Hepatocyte (in vitro differentiated cells): ENCODE data around the gene PIRT. TPM values are rescaled to one million over a fixed set of nuclear protein-coding genes. Genes with fewer than 3 reads are reported as not detected.

Experiments
- DNase-seq: peaks from one replicate; pipeline ENCODE4 v3.0.0-alpha.2; 2016; ENCODE audit warnings: low spot score
- H2AFZ ChIP-seq: fragments of 200-600 bp; sonication (generic); 2 replicates; pipeline ENCODE4 v1.6.0; 2016; ENCODE audit warnings: antibody characterized with exemption, mild to moderate bottlenecking
- H3K27ac ChIP-seq: fragments of 200-600 bp; sonication (generic); 2 replicates; pipeline ENCODE4 v1.5.1; 2016; ENCODE audit warnings: mild to moderate bottlenecking
- H3K27me3 ChIP-seq: fragments of 200-600 bp; sonication (generic); 2 replicates; pipeline ENCODE4 v1.6.1; 2016
- H3K36me3 ChIP-seq: fragments of 200-600 bp; sonication (generic); replicated peaks from 2 replicates; pipeline ENCODE4 v1.5.1; 2016; ENCODE audit warnings: low read depth; ENCODE audit not compliant: insufficient read depth
- H3K4me1 ChIP-seq: fragments of 200-600 bp; sonication (generic); 2 replicates; pipeline ENCODE4 v1.5.1; 2016; ENCODE audit warnings: mild to moderate bottlenecking, moderate library complexity; ENCODE audit not compliant: insufficient read depth
- H3K4me2 ChIP-seq: fragments of 200-600 bp; sonication (generic); 2 replicates; pipeline ENCODE4 v1.6.0; 2016
- H3K4me3 ChIP-seq: fragments of 200-600 bp; sonication (generic); 2 replicates; pipeline ENCODE4 v1.5.1; 2016; ENCODE audit warnings: mild to moderate bottlenecking
- H3K79me2 ChIP-seq: fragments of 200-600 bp; sonication (generic); 2 replicates; pipeline ENCODE4 v1.6.0; 2017; ENCODE audit warnings: mild to moderate bottlenecking
- H3K9me2 ChIP-seq: fragments of 200-600 bp; sonication (generic); replicated peaks from 2 replicates; pipeline ENCODE4 v1.6.0; 2017; ENCODE audit warnings: mild to moderate bottlenecking; ENCODE audit not compliant: insufficient read depth
- H3K9me3 ChIP-seq: fragments of 200-600 bp; sonication (generic); 2 replicates; pipeline ENCODE4 v1.5.1; 2016; ENCODE audit warnings: low read depth, mild to moderate bottlenecking
- H4K20me1 ChIP-seq: fragments of 200-600 bp; sonication (generic); 2 replicates; pipeline ENCODE4 v1.6.0; 2016; ENCODE audit warnings: mild to moderate bottlenecking; ENCODE audit not compliant: insufficient read depth, poor library complexity, severe bottlenecking
- EZH2 ChIP-seq: fragments of 200-600 bp; sonication (generic); IDR thresholded peaks from 2 replicates; pipeline ENCODE4 v1.6.1; 2016; ENCODE audit warnings: antibody characterized with exemption, mild to moderate bottlenecking, borderline replicate concordance
- EZH2phosphoT487 ChIP-seq: fragments of 200-600 bp; sonication (generic); IDR thresholded peaks from one replicate; pipeline ENCODE4 v1.6.1; 2018; ENCODE audit warnings: antibody characterized with exemption, mild to moderate bottlenecking, low read depth, moderate library complexity; ENCODE audit not compliant: unreplicated experiment, severe bottlenecking
- WGBS: methylation state at CpG from one replicate; pipeline ENCODE4 v1.1.6; 2016; ENCODE audit warnings: low lambda C conversion rate; ENCODE audit errors: missing lambda C conversion rate; 5-methylcytosine and 5-hydroxymethylcytosine counted together
- polyA plus RNA-seq: library from polyadenylated mRNA; unstranded; fragments of >200 nt; fragmentation: Nextera tagmentation; extraction: Ambion mirVana; gene quantifications from 2 replicates; pipeline ENCODE4 v1.2.1, GENCODE V29; 2016
- total RNA-seq: library from RNA; depleted of rRNA; stranded (reverse); fragments of >200 nt; gene quantifications from 2 replicates; pipeline ENCODE4 v1.2.3, GENCODE V29; 2014
- TF ChIP-seq, protein P1 (sequence below): fragments of 200-600 bp; sonication (generic); IDR thresholded peaks from 2 replicates; pipeline ENCODE4 v1.5.1; 2016; ENCODE audit warnings: antibody characterized with exemption, mild to moderate bottlenecking; ENCODE audit not compliant: poor library complexity

Gene PIRT
- total and polyA plus RNA-seq, 2 experiments from 2014 or later: not detected

DNA sequence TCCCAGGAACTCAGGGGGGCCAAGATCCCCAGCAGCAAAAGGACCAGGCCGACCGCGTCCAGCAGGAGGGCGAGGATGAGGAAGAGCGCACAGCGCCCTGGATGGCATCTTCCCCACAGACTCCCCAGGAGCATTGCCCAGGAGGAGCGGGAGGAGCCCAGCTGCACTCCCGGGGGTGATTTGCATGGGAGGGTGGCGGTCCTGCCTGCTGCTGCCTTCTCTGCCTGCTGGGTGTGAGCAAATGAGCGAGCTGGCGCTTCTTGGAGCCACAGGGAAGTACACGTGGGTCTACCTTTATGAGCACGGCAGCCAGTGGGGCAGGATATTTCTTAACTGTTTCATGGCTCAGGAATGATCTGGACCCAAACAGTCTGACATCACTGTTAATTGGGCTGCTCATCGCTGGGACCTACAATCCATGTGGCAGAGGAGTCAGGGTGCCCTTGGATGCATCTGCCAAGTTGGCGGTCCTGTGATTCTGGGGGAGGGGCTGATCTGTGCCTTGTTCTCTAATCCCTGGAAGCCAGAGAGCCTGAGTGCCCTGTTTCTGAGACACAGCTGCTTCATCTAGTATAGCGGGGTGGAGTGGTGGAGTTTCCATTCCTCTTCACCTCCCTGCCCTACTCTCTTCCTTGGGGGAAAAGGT is 33.9 kb downstream of the PIRT start, which contains the start of gene TMEM238L:
TMEM238L (minus strand) TSS at position 270 of the 646 bp plus-strand sequence; CDS start at position 134, 136 bp downstream.
- Histone ChIP-seq H3K4me3 (no peak within 1 kb of the TSS), H3K79me2 (no peaks in the 10 kb centered on the region), H2AFZ (no peak within 1 kb of the TSS), H4K20me1 (no peaks in the 10 kb centered on the region), H3K36me3 (no peaks in the 10 kb centered on the region), H3K4me2 (no peak within 1 kb of the TSS), H3K9me2 (no peaks in the 10 kb centered on the region), H3K4me1 (peaks cover 9% of the 10 kb centered on the region), H3K9me3 (no peaks in the 10 kb centered on the region), H3K27me3 (no peaks in the 10 kb centered on the region), H3K27ac (peak within 1 kb of the TSS; percentile 83)
- DNase-seq: no peak
- TF ChIP-seq EZH2: no peak
- TF ChIP-seq, protein P1, sequence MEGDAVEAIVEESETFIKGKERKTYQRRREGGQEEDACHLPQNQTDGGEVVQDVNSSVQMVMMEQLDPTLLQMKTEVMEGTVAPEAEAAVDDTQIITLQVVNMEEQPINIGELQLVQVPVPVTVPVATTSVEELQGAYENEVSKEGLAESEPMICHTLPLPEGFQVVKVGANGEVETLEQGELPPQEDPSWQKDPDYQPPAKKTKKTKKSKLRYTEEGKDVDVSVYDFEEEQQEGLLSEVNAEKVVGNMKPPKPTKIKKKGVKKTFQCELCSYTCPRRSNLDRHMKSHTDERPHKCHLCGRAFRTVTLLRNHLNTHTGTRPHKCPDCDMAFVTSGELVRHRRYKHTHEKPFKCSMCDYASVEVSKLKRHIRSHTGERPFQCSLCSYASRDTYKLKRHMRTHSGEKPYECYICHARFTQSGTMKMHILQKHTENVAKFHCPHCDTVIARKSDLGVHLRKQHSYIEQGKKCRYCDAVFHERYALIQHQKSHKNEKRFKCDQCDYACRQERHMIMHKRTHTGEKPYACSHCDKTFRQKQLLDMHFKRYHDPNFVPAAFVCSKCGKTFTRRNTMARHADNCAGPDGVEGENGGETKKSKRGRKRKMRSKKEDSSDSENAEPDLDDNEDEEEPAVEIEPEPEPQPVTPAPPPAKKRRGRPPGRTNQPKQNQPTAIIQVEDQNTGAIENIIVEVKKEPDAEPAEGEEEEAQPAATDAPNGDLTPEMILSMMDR: no peak
- TF ChIP-seq EZH2phosphoT487: no peak
- 78% methylated on average over 16 of the region's 16 CpGs for WGBS

DNA sequence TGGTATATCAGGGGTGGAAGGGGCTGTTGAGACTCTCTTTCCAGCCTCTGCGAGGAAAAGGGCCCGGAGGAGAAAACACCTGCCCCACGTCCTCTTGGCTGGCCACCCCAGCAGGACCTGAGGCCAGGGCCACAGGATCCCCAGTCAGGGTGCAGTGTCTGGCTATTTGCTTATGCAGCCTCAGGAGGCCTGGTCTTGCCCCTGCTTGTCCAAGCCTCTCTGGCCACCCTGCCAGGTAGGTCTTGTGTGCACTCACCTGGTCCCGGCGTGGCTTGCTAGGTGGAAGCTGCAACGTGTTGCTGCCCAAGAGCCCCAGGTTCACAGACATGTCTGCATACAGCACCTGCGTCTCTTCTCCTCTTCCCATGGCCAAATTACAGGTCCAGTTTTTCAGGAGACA is 34.5 kb downstream of the PIRT start:
- DNase-seq: no peak
- TF ChIP-seq, protein P1: no peak
- TF ChIP-seq EZH2: no peak
- TF ChIP-seq EZH2phosphoT487: no peak
- Histone ChIP-seq H3K36me3 (no peaks in the 10 kb centered on the region), H3K79me2 (no peaks in the 10 kb centered on the region), H3K27ac (no peak overlapping the region), H3K9me3 (no peaks in the 10 kb centered on the region), H3K9me2 (no peaks in the 10 kb centered on the region), H4K20me1 (no peaks in the 10 kb centered on the region), H2AFZ (no peak overlapping the region), H3K27me3 (no peaks in the 10 kb centered on the region), H3K4me2 (no peak overlapping the region), H3K4me3 (no peak overlapping the region), H3K4me1 (peaks cover 15% of the 10 kb centered on the region)
- WGBS: 87% methylated on average over 7 of the region's 7 CpGs

DNA sequence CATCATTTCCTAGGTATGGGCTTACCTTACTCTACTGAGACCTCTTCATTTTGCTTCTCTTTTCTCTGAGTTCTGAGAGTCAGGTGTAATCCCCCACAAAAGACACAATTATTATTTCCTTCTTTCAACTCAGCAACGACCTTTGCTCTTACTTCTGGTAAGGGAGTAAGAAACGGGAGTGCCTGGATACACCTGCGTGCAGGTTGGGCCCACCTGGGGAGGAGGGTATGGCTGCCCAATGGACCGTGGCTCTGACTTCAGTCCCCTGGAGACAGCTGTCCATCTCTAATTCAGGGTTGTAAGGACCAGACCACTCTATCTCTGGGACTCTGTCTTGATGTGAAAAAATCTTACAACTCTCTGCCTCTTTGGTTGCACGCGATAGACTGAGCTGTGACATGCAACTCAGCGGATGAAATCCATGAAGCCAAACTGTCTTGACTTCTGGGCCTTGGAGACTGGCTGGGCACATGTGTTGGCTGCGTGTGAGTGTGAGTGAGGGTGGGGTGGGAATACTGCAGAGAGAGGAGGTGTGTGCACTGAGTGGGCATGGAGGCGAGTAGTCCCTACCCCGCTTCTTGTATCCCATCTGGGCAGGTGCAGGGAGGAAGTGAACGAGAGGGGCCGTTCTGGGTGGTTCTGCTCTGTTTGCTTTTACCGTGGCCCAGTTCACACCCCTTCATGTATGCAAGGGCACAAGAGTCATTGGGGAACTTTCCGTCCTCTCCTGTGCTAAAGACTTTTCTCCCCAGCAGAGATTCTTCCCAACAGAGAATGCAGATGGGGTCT is 35.2 kb downstream of the PIRT start:
- peak overlapping the region; percentile 83 for H3K27ac ChIP-seq
- 82% methylated on average over 14 of the region's 14 CpGs for WGBS
- H3K79me2 ChIP-seq: no peaks in the 10 kb centered on the region
- no peaks in the 10 kb centered on the region for H3K36me3 ChIP-seq
- H3K4me1 ChIP-seq: peaks cover 21% of the 10 kb centered on the region
- H3K9me2 ChIP-seq: no peaks in the 10 kb centered on the region
- H2AFZ ChIP-seq: no peak overlapping the region
- no peaks in the 10 kb centered on the region for H4K20me1 ChIP-seq
- DNase-seq: no peak
- TF ChIP-seq, protein P1: no peak
- TF ChIP-seq EZH2 (no peak), EZH2phosphoT487 (no peak)
- H3K4me2 ChIP-seq: peak overlapping the region; percentile 41
- H3K4me3 ChIP-seq: no peak overlapping the region
- H3K9me3 ChIP-seq: no peaks in the 10 kb centered on the region
- no peaks in the 10 kb centered on the region for H3K27me3 ChIP-seq
